ENCODE results near the gene C16orf87.
"Not testable (repeated sequence)": the region's sequence is repeated elsewhere in the genome, so short reads cannot be mapped to it uniquely, and the experiment has no call there.

C16orf87 gene

DNA sequence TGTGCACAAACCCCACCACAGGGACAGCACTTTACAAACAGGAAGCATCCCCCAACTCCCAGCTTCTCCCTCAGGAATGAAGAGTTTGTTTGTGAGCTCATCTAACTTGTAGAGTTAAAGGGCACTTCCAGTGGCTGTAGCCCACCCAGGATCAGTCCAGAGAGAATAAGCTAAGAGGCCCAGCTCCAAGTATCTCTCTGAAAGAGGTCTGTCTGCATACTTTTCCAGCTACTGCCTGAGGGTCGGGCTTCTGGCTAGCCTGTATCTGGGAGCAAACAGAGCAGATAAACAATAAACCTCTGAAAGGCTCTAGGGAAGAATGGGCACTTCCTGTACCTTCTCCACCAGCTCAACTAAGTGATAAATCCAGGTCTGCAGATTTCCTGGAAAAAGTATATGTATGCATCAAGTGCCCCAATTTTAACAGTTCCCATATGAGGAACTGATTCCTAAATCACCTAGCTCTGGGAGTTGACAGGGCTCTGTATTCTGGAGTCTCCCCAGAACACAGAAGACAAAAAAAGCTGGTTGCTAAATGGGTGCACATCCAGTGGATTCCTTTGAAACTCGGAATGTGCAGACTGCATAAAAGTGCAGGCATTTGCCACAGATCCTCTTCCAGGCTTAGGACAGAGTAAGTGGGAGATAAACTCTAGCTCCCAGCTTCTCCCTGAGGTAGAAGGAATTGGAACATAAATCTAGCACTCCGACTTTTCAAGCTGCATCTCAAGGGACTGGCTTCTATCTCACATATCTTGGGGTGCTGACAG, 45.7 kb downstream of the C16orf87 start (continued):
- TF ChIP-seq, protein P1, sequence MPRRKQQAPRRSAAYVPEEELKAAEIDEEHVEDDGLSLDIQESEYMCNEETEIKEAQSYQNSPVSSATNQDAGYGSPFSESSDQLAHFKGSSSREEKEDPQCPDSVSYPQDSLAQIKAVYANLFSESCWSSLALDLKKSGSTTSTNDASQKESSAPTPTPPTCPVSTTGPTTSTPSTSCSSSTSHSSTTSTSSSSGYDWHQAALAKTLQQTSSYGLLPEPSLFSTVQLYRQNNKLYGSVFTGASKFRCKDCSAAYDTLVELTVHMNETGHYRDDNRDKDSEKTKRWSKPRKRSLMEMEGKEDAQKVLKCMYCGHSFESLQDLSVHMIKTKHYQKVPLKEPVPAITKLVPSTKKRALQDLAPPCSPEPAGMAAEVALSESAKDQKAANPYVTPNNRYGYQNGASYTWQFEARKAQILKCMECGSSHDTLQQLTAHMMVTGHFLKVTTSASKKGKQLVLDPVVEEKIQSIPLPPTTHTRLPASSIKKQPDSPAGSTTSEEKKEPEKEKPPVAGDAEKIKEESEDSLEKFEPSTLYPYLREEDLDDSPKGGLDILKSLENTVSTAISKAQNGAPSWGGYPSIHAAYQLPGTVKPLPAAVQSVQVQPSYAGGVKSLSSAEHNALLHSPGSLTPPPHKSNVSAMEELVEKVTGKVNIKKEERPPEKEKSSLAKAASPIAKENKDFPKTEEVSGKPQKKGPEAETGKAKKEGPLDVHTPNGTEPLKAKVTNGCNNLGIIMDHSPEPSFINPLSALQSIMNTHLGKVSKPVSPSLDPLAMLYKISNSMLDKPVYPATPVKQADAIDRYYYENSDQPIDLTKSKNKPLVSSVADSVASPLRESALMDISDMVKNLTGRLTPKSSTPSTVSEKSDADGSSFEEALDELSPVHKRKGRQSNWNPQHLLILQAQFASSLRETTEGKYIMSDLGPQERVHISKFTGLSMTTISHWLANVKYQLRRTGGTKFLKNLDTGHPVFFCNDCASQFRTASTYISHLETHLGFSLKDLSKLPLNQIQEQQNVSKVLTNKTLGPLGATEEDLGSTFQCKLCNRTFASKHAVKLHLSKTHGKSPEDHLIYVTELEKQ (tag by site-specific recombination; IDR thresholded peaks at IDR 0.05; ENCODE audit: borderline replicate concordance), result no peak
- TF ChIP-seq ZNF488 (tag by site-specific recombination; IDR thresholded peaks at IDR 0.05) (no peak), ZNF776 (tag by site-specific recombination; IDR thresholded peaks at IDR 0.05; ENCODE audit: borderline replicate concordance) (no peak), ZSCAN4 (tag by site-specific recombination; IDR thresholded peaks at IDR 0.05) (no peak), ZNF433 (tag by site-specific recombination; IDR thresholded peaks at IDR 0.05; ENCODE audit: low read depth) (no peak), ZNF341 (tag by site-specific recombination; IDR thresholded peaks at IDR 0.05; ENCODE audit: low read depth) (no peak), GLI4 (tag by site-specific recombination; IDR thresholded peaks at IDR 0.05) (no peak), PRDM2 (tag by site-specific recombination; IDR thresholded peaks at IDR 0.05; ENCODE audit: borderline replicate concordance) (no peak), BCL11B (tag by site-specific recombination; IDR thresholded peaks at IDR 0.05; ENCODE audit: low read depth) (no peak), ZNF449 (tag by site-specific recombination; IDR thresholded peaks at IDR 0.05) (no peak)
- TF ChIP-seq, protein P2, sequence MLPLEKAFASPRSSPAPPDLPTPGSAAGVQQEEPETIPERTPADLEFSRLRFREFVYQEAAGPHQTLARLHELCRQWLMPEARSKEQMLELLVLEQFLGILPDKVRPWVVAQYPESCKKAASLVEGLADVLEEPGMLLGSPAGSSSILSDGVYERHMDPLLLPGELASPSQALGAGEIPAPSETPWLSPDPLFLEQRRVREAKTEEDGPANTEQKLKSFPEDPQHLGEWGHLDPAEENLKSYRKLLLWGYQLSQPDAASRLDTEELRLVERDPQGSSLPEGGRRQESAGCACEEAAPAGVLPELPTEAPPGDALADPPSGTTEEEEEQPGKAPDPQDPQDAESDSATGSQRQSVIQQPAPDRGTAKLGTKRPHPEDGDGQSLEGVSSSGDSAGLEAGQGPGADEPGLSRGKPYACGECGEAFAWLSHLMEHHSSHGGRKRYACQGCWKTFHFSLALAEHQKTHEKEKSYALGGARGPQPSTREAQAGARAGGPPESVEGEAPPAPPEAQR (tag by site-specific recombination; IDR thresholded peaks at IDR 0.05), result no peak
- TF ChIP-seq, protein P3, sequence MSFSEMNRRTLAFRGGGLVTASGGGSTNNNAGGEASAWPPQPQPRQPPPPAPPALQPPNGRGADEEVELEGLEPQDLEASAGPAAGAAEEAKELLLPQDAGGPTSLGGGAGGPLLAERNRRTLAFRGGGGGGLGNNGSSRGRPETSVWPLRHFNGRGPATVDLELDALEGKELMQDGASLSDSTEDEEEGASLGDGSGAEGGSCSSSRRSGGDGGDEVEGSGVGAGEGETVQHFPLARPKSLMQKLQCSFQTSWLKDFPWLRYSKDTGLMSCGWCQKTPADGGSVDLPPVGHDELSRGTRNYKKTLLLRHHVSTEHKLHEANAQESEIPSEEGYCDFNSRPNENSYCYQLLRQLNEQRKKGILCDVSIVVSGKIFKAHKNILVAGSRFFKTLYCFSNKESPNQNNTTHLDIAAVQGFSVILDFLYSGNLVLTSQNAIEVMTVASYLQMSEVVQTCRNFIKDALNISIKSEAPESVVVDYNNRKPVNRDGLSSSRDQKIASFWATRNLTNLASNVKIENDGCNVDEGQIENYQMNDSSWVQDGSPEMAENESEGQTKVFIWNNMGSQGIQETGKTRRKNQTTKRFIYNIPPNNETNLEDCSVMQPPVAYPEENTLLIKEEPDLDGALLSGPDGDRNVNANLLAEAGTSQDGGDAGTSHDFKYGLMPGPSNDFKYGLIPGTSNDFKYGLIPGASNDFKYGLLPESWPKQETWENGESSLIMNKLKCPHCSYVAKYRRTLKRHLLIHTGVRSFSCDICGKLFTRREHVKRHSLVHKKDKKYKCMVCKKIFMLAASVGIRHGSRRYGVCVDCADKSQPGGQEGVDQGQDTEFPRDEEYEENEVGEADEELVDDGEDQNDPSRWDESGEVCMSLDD (tag by site-specific recombination; IDR thresholded peaks at IDR 0.05), result no peak

DNA sequence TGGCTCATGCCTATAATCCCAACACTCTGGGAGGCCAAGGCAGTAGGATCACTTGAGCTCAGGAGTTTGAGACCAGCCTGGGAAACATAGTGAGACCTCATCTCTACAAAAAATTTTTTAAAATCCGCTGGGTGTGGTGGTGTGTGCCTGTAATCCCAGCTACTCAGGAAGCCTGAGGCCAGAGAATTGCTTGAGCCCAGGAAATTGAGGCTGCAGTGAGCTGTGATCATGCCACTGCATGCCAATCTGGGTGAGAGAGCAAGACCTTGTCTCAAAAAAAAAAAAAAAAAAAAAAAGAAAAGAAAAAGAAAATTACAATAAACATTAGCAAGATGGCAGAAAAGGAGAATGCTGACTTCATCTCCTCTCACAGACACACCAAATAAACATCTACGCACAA, 46.4 kb downstream of the C16orf87 start:
- H3K9me3 ChIP-seq (ENCODE audit: control insufficient read depth, insufficient read depth, low read depth, low read length); POLR2A ChIA-PET; H3K27ac ChIP-seq (ENCODE audit: extremely low read depth, low read depth, low read length); H3K4me1 ChIP-seq (ENCODE audit: control insufficient read depth, insufficient read depth, low read length); H3K36me3 ChIP-seq (ENCODE audit: control insufficient read depth in 2 of 2, insufficient read depth in 1 of 2, low read length in 2 of 2); H3K4me3 ChIP-seq (ENCODE audit: low read depth, low read length): not testable (repeated sequence)
- CTCF ChIA-PET, result interaction anchor here (0.6 kb wide), 1 partner anchor 10 kb away, joined by 4 read pairs; no protein-coding TSS in a partner anchor

Measured in HEK293 (cell line).